GM18502 (cell line): Measurements from ENCODE around the gene MAN2A2.
"Not testable (repeated sequence)": the region's sequence is repeated elsewhere in the genome, so short reads cannot be mapped to it uniquely, and the experiment has no call there.

Source experiments
- ATAC-seq: cut with Tn5 transposase; IDR thresholded peaks from one replicate; pipeline ENCODE4 v1.9.1; 2021; ENCODE audit warnings: mild to moderate bottlenecking; ENCODE audit not compliant: unreplicated experiment, poor library complexity

Gene MAN2A2

GRCh38 chr15:90901175-90902039, 1.7 kb upstream of the MAN2A2 start:
- ATAC-seq: no peak

GRCh38 chr15:90902040-90902839, 862 bp upstream of the MAN2A2 start:
- peak; percentile 70 for ATAC-seq

GRCh38 chr15:90903733-90904536, 833 bp downstream of the MAN2A2 start:
- no peak for ATAC-seq

GRCh38 chr15:90904746-90905145, 1.6 kb downstream of the MAN2A2 start:
- ATAC-seq: no peak

GRCh38 chr15:90905306-90906180, 2.4 kb downstream of the MAN2A2 start:
- no peak for ATAC-seq

GRCh38 chr15:90906181-90906849, 3.2 kb downstream of the MAN2A2 start:
- no peak for ATAC-seq

- no peak for ATAC-seq
Measured at GRCh38 chr15:90907051-90907660, 4.1 kb downstream of the MAN2A2 start.

GRCh38 chr15:90907838-90908507, 4.9 kb downstream of the MAN2A2 start:
- no peak for ATAC-seq

GRCh38 chr15:90909449-90909848, 6.3 kb downstream of the MAN2A2 start:
- ATAC-seq: not testable (repeated sequence)

GRCh38 chr15:90909976-90910375, 6.9 kb downstream of the MAN2A2 start:
- ATAC-seq: no peak

- no peak for ATAC-seq
Measured at GRCh38 chr15:90910441-90911301, 7.6 kb downstream of the MAN2A2 start.

GRCh38 chr15:90911302-90911623, 8.2 kb downstream of the MAN2A2 start:
- no peak for ATAC-seq

- ATAC-seq: no peak
Measured at GRCh38 chr15:90911906-90912769, 9.0 kb downstream of the MAN2A2 start.

- no peak for ATAC-seq
Measured at GRCh38 chr15:90912770-90913075, 9.6 kb downstream of the MAN2A2 start.

- no peak for ATAC-seq
Measured at GRCh38 chr15:90913398-90913944, 10.4 kb downstream of the MAN2A2 start.

GRCh38 chr15:90914305-90915080, 11.4 kb downstream of the MAN2A2 start:
- ATAC-seq: no peak
